Duodenal mucosa (tissue), 2 donors: ENCODE results near the gene IKBKE.
A peak's percentile ranks its signal among the peaks of the same experiment; 100 is the strongest.

ENCODE experiments used
- H3K27ac ChIP-seq: one replicate; pipeline ENCODE4 v1.7.0; 2013; ENCODE audit warnings: low read depth, low read length
- H3K27me3 ChIP-seq, 2 donors: one replicate each; pipeline ENCODE4 v1.7.0; 2013; ENCODE audit warnings: low read length in 2 of 2, control low read depth in 1 of 2; ENCODE audit not compliant: insufficient read depth in 2 of 2, control insufficient read depth in 1 of 2
- H3K36me3 ChIP-seq, 2 donors: one replicate each; pipeline ENCODE4 v1.7.0; 2013; ENCODE audit warnings: low read length in 2 of 2, control low read depth in 1 of 2; ENCODE audit not compliant: insufficient read depth in 2 of 2, control insufficient read depth in 1 of 2
- H3K4me1 ChIP-seq, 2 donors: one replicate each; pipeline ENCODE4 v1.7.0; 2013; ENCODE audit warnings: low read length in 2 of 2, control low read depth in 1 of 2; ENCODE audit not compliant: insufficient read depth in 2 of 2, control insufficient read depth in 1 of 2
- H3K4me3 ChIP-seq, 2 donors: one replicate each; pipeline ENCODE4 v1.7.0; 2013; ENCODE audit warnings: low read length in 2 of 2, low read depth in 1 of 2
- H3K9ac ChIP-seq, 2 donors: one replicate each; pipeline ENCODE4 v1.7.0; 2013; ENCODE audit warnings: low read length in 2 of 2, low read depth in 1 of 2
- H3K9me3 ChIP-seq, 2 donors: one replicate each; pipeline ENCODE4 v1.7.0; 2013; ENCODE audit warnings: low read length in 2 of 2, control low read depth in 1 of 2; ENCODE audit not compliant: control insufficient read depth in 1 of 2

Gene IKBKE

GRCh38 chr1:206502812-206503211, 32.5 kb downstream of the IKBKE start:
- H3K4me1 ChIP-seq, result peaks cover 10 to 20% of the 10 kb centered on the region in 2 donors
- H3K4me3 ChIP-seq, result no peak overlapping the region
- no peaks in the 10 kb centered on the region for H3K9me3 ChIP-seq
- peaks cover under 1 to 3% of the 10 kb centered on the region in 2 donors for H3K27me3 ChIP-seq
- H3K36me3 ChIP-seq, result no peaks in the 10 kb centered on the region
- H3K9ac ChIP-seq, result no peak overlapping the region
- H3K27ac ChIP-seq, result no peak overlapping the region

- no peaks in the 10 kb centered on the region for H3K9me3 ChIP-seq
- H3K27me3 ChIP-seq, result peaks cover 8 to 9% of the 10 kb centered on the region in 2 donors
- no peak overlapping the region for H3K9ac ChIP-seq
- no peak overlapping the region for H3K4me3 ChIP-seq
- H3K27ac ChIP-seq, result no peak overlapping the region
- no peaks in the 10 kb centered on the region for H3K36me3 ChIP-seq
- peaks cover 19 to 30% of the 10 kb centered on the region in 2 donors for H3K4me1 ChIP-seq
Observed at GRCh38 chr1:206503591-206504362, 33.5 kb downstream of the IKBKE start.

- H3K4me3 ChIP-seq, result no peak overlapping the region
- H3K27me3 ChIP-seq, result peaks cover 8 to 9% of the 10 kb centered on the region in 2 donors
- no peaks in the 10 kb centered on the region for H3K36me3 ChIP-seq
- peaks cover 19 to 32% of the 10 kb centered on the region in 2 donors for H3K4me1 ChIP-seq
- no peak overlapping the region for H3K9ac ChIP-seq
- no peak overlapping the region for H3K27ac ChIP-seq
- H3K9me3 ChIP-seq, result no peaks in the 10 kb centered on the region
Observed at GRCh38 chr1:206504363-206504713, 34.1 kb downstream of the IKBKE start.

- no peak overlapping the region for H3K4me3 ChIP-seq
- H3K4me1 ChIP-seq, result peaks cover 19 to 32% of the 10 kb centered on the region in 2 donors
- H3K36me3 ChIP-seq, result no peaks in the 10 kb centered on the region
- H3K27ac ChIP-seq, result no peak overlapping the region
- H3K9ac ChIP-seq, result no peak overlapping the region
- no peaks in the 10 kb centered on the region for H3K9me3 ChIP-seq
- peaks cover 8 to 9% of the 10 kb centered on the region in 2 donors for H3K27me3 ChIP-seq
Observed at GRCh38 chr1:206505702-206506355, 35.6 kb downstream of the IKBKE start.

- Histone ChIP-seq H3K27me3 (peaks cover 8 to 9% of the 10 kb centered on the region in 2 donors), H3K4me3 (peak overlapping the region; percentile 69 to 81), H3K9ac (peak overlapping the region in 1 of 2 donors; percentile 40), H3K4me1 (peaks cover 16 to 32% of the 10 kb centered on the region in 2 donors), H3K27ac (no peak overlapping the region), H3K9me3 (no peaks in the 10 kb centered on the region), H3K36me3 (no peaks in the 10 kb centered on the region)
Observed at GRCh38 chr1:206506405-206507283, 36.4 kb downstream of the IKBKE start.

GRCh38 chr1:206507284-206508129, 37.2 kb downstream of the IKBKE start, which contains the start of gene RASSF5:
RASSF5 (plus strand) TSS chr1:206507531; CDS start chr1:206507603, 72 bp downstream.
- H3K9me3 ChIP-seq, result no peaks in the 10 kb centered on the region
- H3K27me3 ChIP-seq, result peaks cover 8 to 9% of the 10 kb centered on the region in 2 donors
- H3K4me3 ChIP-seq, result peak within 1 kb of the TSS; percentile 69 to 81
- H3K27ac ChIP-seq, result no peak within 1 kb of the TSS
- H3K4me1 ChIP-seq, result peaks cover 24 to 32% of the 10 kb centered on the region in 2 donors
- peak within 1 kb of the TSS in 1 of 2 donors; percentile 40 for H3K9ac ChIP-seq
- H3K36me3 ChIP-seq, result no peaks in the 10 kb centered on the region

GRCh38 chr1:206508130-206508889, 38.0 kb downstream of the IKBKE start:
- H3K4me1 ChIP-seq, result peaks cover 29 to 36% of the 10 kb centered on the region in 2 donors
- H3K4me3 ChIP-seq, result peak overlapping the region; percentile 40 to 81
- no peaks in the 10 kb centered on the region for H3K9me3 ChIP-seq
- peaks cover 8 to 9% of the 10 kb centered on the region in 2 donors for H3K27me3 ChIP-seq
- no peak overlapping the region for H3K27ac ChIP-seq
- no peak overlapping the region for H3K9ac ChIP-seq
- H3K36me3 ChIP-seq, result no peaks in the 10 kb centered on the region

GRCh38 chr1:206508956-206509355, 38.7 kb downstream of the IKBKE start:
- Histone ChIP-seq H3K4me3 (peak overlapping the region in 1 of 2 donors; percentile 81), H3K9me3 (no peaks in the 10 kb centered on the region), H3K9ac (no peak overlapping the region), H3K4me1 (peaks cover 26 to 37% of the 10 kb centered on the region in 2 donors), H3K27me3 (peaks cover 8 to 9% of the 10 kb centered on the region in 2 donors), H3K27ac (no peak overlapping the region), H3K36me3 (no peaks in the 10 kb centered on the region)
